ENCODE measurements around the gene CRYBB3.

DNA sequence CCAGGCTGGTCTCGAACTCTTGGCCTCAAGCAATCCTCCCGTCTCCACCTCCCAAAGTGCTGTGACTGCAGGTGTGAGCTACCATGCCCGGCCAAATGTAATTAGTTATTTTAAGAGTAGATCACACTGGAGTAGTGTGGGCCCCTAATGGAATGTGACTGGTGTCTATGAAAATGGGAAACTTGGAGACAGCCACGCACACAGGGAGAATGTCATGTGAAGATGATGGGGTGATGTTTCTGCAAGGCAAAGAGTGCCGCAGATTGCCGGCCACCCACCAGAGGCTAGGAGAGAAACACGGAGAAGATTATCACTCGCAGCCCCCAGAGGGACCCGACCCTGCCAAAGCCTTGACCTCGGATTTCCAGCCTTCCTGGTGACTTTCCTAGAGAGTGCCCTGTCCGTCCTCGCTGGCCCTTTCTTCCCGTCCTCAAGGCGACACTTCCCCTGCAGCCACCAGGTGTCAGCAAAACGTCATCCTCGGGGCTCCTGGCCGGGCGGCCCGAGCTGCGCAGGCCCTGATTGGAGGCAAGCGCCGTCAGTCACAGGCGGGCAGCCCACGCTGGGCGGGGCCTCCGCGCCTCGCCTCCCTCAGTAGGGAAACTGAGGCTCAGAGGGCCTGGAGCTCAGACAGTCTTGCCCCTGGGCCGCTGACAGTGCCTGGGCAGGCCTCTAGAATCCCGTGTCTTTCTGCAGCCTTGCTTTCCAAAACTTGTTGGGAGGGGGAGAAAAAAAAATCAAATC is 36.1 kb downstream of the CRYBB3 start:
- TF ChIP-seq POLR2AphosphoS5 (IDR thresholded peaks at IDR 0.05; ENCODE audit: low read depth, low read length), result no peak
- no peak for TF ChIP-seq POLR2A (IDR thresholded peaks at IDR 0.05; ENCODE audit: low read depth, low read length)
- no peak for TF ChIP-seq TAF1 (IDR thresholded peaks at IDR 0.05; ENCODE audit: low read depth, low read length)
- TF ChIP-seq POU2F2 (IDR thresholded peaks at IDR 0.05; ENCODE audit: low read depth, low read length), result 0 out of 2 replicates have a peak, but pooled peaks have one; percentile 20
- TF ChIP-seq SPI1 (IDR thresholded peaks at IDR 0.05; ENCODE audit: low read depth, low read length), result peak; percentile 27; the same call in 1 of the 2 replicates
